ENCODE data around the gene CREB3L2.

DNA sequence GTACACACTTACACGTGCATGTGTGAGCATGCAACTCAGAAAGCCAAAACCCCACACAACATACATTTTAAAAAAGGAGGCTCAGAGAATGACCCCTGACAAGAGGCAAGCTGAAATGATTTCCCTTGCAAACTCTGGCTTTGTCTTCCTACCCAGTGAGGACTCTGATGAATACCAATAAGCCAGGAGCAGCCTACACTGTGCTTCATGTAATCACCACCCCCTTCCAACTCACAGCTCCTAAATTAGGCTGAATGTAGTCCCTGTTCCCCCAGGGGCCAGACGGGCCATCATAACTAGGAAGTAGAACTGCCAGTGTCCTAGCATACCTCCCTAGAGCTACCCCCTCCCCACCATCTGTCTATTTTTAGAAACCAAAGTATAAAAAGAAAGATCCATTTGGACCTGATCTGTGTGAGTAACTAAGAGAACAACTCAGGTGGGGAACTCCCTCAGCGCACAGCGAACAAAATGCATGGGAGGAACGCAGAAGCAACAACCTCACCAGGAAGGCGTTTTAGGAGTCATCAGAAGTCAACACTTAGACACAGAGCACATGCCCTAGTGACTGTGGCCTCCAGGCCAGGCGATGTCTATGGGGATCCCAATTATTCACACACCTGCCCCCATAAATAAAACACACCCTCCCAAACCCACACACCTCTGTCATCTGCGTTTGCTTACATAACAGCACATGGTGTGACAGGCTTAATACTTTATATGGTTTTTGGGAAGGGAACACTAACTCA, 157.0 kb downstream of the CREB3L2 start:
- TF ChIP-seq, protein P1, sequence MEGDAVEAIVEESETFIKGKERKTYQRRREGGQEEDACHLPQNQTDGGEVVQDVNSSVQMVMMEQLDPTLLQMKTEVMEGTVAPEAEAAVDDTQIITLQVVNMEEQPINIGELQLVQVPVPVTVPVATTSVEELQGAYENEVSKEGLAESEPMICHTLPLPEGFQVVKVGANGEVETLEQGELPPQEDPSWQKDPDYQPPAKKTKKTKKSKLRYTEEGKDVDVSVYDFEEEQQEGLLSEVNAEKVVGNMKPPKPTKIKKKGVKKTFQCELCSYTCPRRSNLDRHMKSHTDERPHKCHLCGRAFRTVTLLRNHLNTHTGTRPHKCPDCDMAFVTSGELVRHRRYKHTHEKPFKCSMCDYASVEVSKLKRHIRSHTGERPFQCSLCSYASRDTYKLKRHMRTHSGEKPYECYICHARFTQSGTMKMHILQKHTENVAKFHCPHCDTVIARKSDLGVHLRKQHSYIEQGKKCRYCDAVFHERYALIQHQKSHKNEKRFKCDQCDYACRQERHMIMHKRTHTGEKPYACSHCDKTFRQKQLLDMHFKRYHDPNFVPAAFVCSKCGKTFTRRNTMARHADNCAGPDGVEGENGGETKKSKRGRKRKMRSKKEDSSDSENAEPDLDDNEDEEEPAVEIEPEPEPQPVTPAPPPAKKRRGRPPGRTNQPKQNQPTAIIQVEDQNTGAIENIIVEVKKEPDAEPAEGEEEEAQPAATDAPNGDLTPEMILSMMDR (IDR thresholded peaks at IDR 0.05), result no peak
- TF ChIP-seq POLR2A (IDR thresholded peaks at IDR 0.05), result no peak

Measured in lower leg skin (tissue), 3 donors.